SK-N-SH (cell line): ENCODE results near the gene TRNAU1AP.
"Not testable (repeated sequence)": the region's sequence is repeated elsewhere in the genome, so short reads cannot be mapped to it uniquely, and the experiment has no call there.

Experiments used
- CTCF ChIP-seq: fragments of 200-600 bp; sonication (generic); IDR thresholded peaks from 2 replicates; pipeline ENCODE4 v1.6.1; 2017; ENCODE audit warnings: antibody characterized with exemption, mild to moderate bottlenecking, moderate library complexity
- EP300 ChIP-seq, 2 experiments: IDR thresholded peaks; 2 replicates each; pipeline versions ENCODE4 v1.4.0 to v1.6.1; 2012; ENCODE audit warnings: borderline replicate concordance in 1 of 2, low read depth in 1 of 2, low read length in 1 of 2
- FOXJ3 ChIP-seq: sonication (generic); formaldehyde crosslinking; IDR thresholded peaks from 2 replicates; pipeline ENCODE4 v1.5.1; 2020; ENCODE audit warnings: mild to moderate bottlenecking, missing genetic modification reagents
- NFIC ChIP-seq: IDR thresholded peaks from 2 replicates; pipeline ENCODE4 v1.4.0; 2012; ENCODE audit warnings: borderline replicate concordance
- NRF1 ChIP-seq: IDR thresholded peaks from 2 replicates; pipeline ENCODE4 v1.6.1; 2012; ENCODE audit warnings: low read depth, mild to moderate bottlenecking, low read length
- RXRA ChIP-seq: IDR thresholded peaks from 2 replicates; pipeline ENCODE4 v1.4.0; 2012; ENCODE audit warnings: low read depth, mild to moderate bottlenecking, borderline replicate concordance
- TCF12 ChIP-seq: IDR thresholded peaks from 2 replicates; pipeline ENCODE4 v1.4.0; 2012

GRCh38 chr1:28522537-28522936, 30.3 kb upstream of the TRNAU1AP start:
- TF ChIP-seq CTCF; TCF12; NFIC; EP300 (IDR thresholded peaks at IDR 0.05; ENCODE audit: borderline replicate concordance in 1 of 2, low read depth in 1 of 2, low read length in 1 of 2); FOXJ3 (CRISPR knock-in tag); RXRA; NRF1: not testable (repeated sequence)
